Occipital lobe (tissue), 2 donors: ENCODE measurements around the gene SUN1. TPM values are rescaled to one million over a fixed set of nuclear protein-coding genes. Genes with fewer than 3 reads are reported as not detected.
"Not testable (repeated sequence)": the region's sequence is repeated elsewhere in the genome, so short reads cannot be mapped to it uniquely, and the experiment has no call there.

Source experiments
- DNase-seq: peaks from one replicate; lab custom pipeline; 2025; lab: John Stamatoyannopoulos, UW
- total RNA-seq: library from RNA; depleted of rRNA; stranded (reverse); fragments of >200 nt; gene quantifications from one replicate; pipeline ENCODE4 v1.2.3, GENCODE V29; 2014

Gene SUN1
- total RNA-seq, 1 donor from 2014 or later: 154 TPM

- no peak for DNase-seq
Measured at GRCh38 chr7:919924-920341, 87.7 kb downstream of the SUN1 start.

- no peak for DNase-seq
Measured at GRCh38 chr7:920351-921070, 88.2 kb downstream of the SUN1 start.

DNA sequence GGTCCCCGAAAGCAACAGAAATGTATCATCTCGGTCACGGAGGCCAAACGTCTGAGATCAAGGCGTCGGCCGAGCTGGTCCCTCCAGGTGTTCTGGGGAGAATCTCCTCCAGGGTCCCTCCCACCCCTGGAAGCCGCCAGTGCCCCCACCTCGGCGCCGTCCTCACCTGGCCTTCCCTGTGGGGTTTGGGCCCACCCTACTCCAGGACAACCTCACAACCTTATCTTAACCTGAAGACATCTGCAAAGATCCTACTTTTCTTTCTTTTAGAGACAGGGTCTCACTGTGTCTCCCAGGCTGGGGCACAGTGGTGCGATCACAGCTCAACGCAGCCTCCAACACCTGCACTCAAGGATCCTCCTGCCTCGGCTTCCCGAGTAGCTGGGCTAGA is 88.8 kb downstream of the SUN1 start:
- no peak for DNase-seq

DNA sequence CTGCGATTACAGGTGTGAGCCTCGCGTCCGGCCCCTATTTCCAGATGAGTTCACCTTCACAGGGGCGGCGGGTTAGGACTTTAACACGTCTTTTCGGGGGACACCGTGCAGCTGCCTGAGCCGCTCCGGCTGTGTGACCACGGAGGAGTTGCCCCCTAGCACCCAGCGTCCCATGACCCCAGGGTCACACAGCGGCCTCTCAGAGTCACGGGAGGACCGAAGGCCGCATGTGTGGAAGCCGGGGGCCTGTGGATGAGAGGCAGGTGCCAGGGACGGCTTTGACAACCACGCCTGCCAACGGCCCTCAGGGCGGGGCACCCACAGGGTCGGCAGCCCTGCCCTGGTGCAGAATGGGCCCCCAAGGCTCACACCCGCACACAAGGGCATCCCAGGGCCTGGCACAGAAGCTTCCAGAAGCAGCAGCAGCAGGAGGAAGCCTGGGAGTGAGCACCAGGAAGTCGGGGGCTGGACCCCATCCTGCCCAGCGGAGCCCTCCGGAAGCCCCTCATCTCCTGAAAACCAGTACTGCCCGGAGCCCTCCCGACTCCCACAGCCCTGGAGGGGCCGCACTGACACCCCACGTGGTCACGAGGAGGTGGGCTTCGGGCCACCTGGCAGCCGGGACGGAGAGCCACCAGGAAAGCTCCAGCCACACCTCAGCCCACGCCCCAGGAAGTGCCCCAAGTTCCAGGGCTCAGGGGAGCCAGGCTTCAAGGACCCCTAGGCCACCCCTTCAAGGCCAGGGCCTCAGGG is 89.5 kb downstream of the SUN1 start:
- DNase-seq: no peak

- DNase-seq: no peak
Measured at GRCh38 chr7:922334-923107, 90.2 kb downstream of the SUN1 start.

- no peak for DNase-seq
Measured at GRCh38 chr7:923108-924041, 91.1 kb downstream of the SUN1 start.

GRCh38 chr7:924042-924441 is 91.8 kb downstream of the SUN1 start:
- not testable (repeated sequence) for DNase-seq

Other genes with a start within 250 kb of the SUN1 start
- 7.0 TPM for gene DNAAF5, start 105.8 kb upstream of the SUN1 start, total RNA-seq
- gene PRKAR1B, start 105.2 kb upstream of the SUN1 start, total RNA-seq: 81.9 TPM
- 16.2 TPM for gene GET4, start 44.1 kb downstream of the SUN1 start, total RNA-seq
- gene ADAP1, start 122.2 kb downstream of the SUN1 start, total RNA-seq: 32.0 TPM
- 16.4 TPM for gene COX19, start 143.1 kb downstream of the SUN1 start, total RNA-seq
- gene CYP2W1, start 150.7 kb downstream of the SUN1 start, total RNA-seq: not detected
- gene GPR146, start 212.1 kb downstream of the SUN1 start, total RNA-seq: 6.7 TPM